GM19099 (cell line): ENCODE results near the gene SYT12.

ENCODE experiments used
- POLR2A ChIP-seq: IDR thresholded peaks from 3 replicates; pipeline ENCODE4 v1.6.1; 2011; ENCODE audit warnings: low read depth; ENCODE audit not compliant: insufficient read length; ENCODE audit errors: extremely low read depth

SYT12 gene

DNA sequence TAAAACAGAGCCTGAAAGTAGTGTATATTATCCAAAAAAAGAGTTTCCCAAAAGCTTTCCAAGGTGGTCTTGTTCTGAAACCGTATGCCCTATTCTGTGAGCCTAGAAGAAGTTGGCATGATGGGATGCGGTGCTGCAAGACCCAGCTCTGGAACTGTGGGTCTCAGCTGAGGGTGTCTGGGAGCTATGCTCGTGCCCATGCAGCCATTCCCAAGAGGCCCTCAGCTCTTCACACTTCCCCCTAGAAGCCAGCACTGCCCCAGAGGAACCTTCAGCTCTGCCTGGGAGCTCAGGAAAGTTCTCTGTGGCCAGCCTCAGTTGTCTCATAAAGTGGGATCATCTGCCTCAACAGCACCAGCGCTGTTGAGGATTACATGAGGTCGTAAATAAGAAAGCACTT lies 6.4 kb upstream of the SYT12 start:
- TF ChIP-seq POLR2A: no peak

DNA sequence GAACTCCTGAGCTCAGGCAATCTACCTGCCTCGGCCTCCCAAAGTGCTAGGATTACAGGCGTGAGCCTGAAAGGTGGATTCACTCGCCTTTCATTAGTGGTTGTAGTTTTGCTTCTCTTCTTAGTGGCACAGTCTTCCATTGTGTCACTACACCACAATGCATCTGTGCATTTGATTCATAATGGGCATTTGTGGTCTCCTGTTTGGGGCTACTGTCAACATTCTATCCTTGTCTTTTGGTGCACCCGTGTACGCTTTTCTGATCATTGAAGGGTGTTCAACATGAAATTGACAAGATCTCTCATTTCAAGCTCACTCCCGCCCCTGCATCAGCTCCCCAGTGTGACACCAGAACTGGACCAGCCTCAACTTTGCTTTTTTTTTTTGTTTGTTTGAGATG lies 2.0 kb upstream of the SYT12 start:
- TF ChIP-seq POLR2A: no peak

DNA sequence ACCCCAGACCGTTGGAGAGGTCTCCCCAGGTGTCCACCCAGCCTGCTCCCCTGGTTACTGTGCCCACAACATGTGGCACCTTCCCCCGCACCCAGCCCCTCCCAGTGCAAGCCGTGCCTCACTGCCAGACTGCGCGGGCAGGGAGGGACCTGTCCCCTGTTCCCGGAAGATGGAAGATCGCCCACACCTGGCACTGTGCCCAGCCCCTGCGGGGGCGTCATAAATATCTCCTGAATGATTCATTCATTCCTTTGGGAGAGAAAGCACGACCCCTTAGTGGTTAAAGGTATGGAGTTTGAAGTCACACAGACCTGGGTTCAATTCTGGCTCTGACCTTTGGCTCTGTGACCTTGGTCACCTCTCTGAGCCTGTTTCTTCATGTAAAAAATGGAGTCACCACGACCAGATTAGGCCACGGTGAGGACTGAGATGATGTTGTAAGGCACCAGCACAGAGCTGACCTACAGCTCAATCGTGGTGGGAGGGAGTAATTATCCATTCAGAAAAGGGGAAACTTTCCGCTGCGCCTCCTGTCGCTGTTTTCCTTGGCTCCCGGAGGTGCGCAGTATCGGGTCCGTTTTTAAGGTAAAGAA lies 497 bp upstream of the SYT12 start:
- TF ChIP-seq POLR2A: no peak

GRCh38 chr11:67023957-67024353 lies 1.0 kb downstream of the SYT12 start:
- TF ChIP-seq POLR2A: no peak

DNA sequence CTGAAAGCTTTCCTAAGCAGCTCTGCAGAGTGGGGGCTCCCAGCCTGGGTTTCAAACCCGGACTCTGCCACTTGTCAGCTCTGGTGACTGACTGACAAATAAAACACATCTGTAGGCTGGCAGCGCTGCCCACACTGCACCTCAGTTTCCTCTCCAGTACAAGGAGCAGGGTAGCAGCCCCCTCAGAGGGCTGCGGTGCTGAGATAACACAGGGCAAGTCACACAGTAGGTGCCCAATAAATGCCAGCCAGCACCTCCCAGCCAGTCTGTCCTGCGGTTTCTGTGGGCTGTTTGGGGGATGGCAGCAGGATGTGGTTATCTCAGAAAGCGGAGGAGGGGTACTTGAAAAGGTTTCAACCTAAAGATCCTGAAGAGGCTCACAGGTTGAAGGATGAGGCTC lies 1.5 kb downstream of the SYT12 start:
- TF ChIP-seq POLR2A: no peak

DNA sequence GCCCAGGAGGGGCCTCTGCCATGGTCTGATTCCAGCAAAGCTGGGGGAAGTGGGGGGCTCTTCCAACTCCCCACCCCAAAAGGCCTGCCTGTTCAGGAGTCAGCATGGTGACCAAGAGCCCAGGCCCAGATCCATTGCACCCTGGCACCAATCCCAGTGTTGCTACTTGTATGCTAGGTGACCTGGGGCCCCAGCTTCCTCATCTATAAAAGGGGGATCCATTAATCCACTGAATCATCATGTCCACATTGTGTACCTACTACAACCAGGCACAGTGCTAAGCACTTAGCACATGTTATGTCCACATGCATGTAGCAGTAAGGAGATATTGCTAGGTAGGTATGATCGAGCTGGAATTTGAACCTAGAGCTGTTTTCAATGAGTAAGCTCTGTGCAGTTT lies 2.0 kb downstream of the SYT12 start:
- no peak for TF ChIP-seq POLR2A

DNA sequence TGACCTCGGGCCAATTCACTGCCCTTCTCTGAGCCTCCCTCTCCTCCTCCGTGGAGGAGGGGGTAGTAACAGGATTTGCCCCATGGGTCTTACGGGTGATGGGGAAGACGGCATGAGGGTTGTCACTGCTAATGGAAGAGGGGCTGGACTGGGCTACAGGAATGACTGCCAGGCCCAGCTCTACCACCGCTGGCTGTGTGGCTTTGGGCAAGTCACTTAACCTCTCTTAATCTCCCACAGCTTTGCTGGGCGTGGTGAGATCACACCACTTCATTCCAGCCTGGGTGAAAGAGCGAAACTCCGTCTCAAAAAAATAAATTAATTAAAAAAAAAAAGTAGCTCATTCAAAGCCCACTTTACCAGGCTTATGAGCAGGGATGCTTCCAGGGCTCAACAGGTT lies 2.8 kb downstream of the SYT12 start:
- no peak for TF ChIP-seq POLR2A

DNA sequence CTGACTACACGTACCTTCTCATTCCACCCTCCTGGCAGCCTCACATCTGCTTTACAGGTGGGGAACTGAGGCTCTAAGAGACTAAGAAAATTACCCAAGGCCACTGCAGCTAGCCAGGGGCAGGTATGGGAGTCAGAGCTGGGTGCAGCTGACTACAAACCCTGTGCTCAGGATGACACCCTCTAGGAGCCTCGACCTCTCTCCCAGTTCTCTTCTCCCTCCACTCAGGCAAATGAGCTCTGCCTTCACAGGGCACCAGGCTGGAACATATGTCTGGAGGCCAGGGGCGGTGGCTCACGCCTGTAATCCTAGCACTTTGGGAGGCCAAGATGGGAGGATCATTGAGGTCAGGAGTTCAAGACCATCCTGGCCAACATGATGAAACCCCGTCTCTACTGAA lies 4.0 kb downstream of the SYT12 start:
- no peak for TF ChIP-seq POLR2A

GRCh38 chr11:67027483-67027930 lies 4.6 kb downstream of the SYT12 start:
- no peak for TF ChIP-seq POLR2A

- TF ChIP-seq POLR2A: no peak
Observed at GRCh38 chr11:67027943-67028542, 5.1 kb downstream of the SYT12 start.

GRCh38 chr11:67029146-67029545 lies 6.2 kb downstream of the SYT12 start:
- no peak for TF ChIP-seq POLR2A

- TF ChIP-seq POLR2A: no peak
Observed at GRCh38 chr11:67030976-67031375, 8.0 kb downstream of the SYT12 start.

DNA sequence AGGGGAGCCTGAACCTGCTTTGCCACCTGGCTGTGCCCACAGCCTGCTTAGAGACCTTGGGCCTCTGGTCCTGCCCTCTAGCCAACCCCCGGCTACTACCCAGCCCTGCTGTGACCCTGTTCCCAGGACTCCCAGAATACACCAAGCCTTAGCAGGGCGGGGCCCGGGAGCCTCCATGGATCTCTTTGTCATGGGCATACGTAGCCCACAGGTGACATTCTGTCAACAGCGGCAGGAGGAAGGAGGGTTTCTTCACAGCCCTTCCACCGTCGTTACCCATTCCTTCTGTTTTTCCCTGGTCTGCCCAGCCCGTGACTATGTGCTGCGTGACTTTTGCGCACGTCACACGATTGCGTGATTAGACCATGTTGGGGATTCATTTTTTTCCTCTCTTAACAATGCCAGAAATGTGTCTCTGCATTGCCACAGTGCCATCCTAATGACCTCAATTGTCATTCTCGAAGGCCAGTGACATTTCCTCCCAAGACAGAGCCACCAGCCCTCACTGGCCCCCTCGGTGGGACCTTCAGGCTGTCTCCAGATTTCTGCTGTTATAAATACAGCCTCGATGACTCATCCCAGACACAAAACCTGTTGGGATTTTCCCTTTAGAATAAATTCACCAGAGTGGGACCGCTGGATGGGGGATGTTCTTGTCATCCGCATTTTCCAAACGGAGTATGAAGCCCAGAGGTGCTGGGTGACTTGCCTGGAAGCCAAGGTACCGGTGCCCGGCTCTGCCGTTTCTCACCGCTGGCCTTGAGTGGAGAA lies 9.0 kb downstream of the SYT12 start:
- TF ChIP-seq POLR2A: no peak

- no peak for TF ChIP-seq POLR2A
Observed at GRCh38 chr11:67032830-67033551, 10.1 kb downstream of the SYT12 start.

DNA sequence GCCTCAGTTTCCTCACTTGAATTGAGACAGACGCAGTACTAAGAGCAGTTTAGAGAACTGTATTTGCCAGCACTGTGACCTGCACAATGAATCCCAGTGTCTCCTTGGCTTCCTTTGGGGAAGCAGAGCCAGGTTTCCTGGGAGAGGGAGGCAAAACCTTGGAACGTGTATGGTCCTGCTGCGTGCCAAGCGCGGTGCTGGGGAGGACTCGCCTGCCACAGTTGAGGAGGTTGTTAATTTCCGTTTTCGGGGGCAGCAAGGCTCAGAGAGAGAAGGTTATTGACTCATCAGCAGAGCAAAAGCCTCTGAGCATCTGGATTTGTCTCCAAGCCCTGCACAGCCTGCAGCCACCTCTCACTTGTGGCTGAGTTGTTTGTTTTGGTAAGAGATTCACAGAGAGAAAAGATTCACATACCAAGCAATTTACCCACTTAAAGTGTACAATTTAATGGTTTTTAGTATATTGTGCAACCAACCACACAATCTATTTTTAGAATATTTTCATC lies 10.8 kb downstream of the SYT12 start:
- no peak for TF ChIP-seq POLR2A

DNA sequence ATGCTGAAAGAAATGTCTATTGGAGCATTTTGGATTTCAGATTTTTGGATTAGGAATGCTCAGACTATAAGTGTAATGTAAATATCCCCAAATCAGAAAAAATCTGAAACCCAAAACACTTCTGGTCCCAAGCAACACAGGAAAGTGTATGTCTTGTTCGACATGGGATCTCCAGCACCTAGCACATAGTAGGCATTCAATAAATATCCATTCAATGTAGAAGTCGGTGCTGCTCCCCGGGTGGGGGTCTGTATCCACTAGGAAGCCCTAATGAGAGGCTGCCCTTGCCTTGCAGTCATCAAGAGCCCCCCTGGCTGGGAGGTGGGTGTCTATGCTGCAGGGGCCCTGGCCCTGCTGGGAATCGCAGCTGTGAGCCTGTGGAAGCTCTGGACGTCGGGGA lies 11.4 kb downstream of the SYT12 start:
- TF ChIP-seq POLR2A: no peak

- TF ChIP-seq POLR2A: no peak
Observed at GRCh38 chr11:67040147-67040546, 17.2 kb downstream of the SYT12 start.
